HS-27A (cell line): ENCODE results near the gene USP12.

Experiments used
- DNase-seq: peaks from one replicate; pipeline ENCODE4 v3.0.0-alpha.2; 2012; ENCODE audit warnings: low read depth, missing footprints

USP12 gene

GRCh38 chr13:27183561-27184147 is 12.0 kb upstream of the USP12 start:
- no peak for DNase-seq

DNA sequence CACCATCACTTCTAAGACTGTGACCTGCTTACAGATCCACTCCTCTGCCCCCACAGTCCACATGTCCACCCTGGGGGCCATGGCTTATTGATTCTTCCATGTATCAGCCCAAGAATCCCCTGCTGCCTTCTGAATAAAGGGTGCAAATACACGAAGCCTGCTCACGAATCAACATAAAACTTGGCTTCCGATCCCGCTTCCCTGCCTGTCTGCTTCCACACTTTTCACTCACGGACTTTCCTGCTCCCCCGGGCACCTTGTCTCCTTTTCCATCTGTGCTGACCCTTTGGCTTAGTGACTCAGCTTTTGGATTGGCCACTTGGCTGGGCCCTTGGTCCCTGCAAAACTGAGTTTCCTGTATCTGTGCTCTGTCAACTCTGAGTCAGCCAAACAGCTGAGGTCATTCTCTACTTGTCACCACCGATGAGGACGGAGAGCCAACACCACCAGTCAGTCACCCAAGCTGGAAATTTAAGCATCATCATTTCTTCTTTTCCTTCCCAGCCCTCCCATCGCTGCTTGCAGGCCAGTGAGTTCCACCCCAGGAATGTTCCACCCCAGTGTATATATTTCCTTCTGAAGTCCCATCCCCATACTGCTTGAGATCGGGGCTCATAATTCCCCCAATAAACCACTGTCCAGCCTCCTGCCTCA is 11.4 kb upstream of the USP12 start:
- DNase-seq = peak; percentile 63

- DNase-seq = no peak
Observed at GRCh38 chr13:27182054-27182453, 10.4 kb upstream of the USP12 start.

DNA sequence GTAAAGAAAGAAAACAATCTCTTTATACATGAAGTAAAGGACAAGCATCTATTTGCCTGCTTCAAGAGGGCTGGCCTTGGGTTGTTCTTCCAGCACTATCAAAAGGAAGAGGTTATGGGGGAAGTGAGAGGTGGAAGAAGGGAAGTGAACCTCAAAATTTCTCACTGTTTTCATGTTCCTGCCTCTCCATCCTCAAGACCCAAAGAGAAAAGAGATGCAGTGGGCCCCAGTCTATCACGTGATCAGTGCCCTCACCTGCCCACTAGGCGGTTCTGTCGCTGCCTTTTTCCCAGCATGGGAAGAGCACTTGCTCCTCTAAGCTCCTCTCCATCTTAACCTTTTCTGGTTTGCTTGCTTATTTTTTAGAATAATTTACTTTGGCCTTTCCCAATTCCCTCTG is 6.2 kb upstream of the USP12 start:
- no peak for DNase-seq

DNA sequence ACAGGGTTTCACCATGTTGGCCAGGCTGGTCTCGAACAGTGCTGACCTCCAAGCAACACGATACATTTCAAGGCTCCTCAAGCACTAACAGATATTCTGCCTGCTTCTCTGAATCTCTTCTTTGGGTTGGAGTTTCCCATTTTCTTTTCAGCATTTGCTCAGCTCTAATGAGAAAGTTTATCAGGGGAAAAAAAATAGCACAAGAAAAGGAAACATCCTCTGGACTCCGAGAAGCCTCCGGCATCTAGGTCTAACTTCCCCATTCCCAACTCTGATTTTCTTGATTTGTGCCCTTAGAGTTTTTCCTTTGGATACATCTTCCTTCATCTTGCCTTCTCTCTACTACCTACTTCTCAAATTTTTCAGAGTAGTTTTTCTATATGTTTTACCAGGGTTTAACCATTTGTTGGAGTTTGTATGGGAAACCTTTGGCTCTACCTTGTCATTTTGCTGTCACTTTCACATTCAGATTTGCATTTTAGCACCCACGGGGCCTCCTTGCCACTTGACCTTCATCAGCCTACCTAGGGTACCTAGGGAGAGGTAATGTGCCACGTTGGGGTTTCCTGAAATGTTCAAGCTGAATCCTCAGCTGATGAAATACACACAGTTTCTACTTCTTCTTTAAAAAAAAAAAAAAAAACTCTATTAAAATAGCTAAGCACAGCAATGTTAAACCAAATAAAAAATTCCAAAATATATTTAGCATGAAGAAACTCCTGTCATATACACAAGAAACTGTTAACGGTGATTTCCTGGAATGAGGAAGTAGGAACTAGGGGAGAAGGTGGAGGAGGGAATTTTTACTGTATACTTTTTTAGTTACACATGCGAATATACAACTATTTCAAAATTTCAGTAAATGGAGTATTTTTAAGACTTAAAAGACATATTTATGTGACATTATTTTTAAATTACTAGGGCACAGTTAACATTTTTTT is 5.1 kb upstream of the USP12 start:
- no peak for DNase-seq

- DNase-seq = no peak
Observed at GRCh38 chr13:27174766-27175455, 3.3 kb upstream of the USP12 start.

- DNase-seq = no peak
Observed at GRCh38 chr13:27172495-27172842, 858 bp upstream of the USP12 start.

DNA sequence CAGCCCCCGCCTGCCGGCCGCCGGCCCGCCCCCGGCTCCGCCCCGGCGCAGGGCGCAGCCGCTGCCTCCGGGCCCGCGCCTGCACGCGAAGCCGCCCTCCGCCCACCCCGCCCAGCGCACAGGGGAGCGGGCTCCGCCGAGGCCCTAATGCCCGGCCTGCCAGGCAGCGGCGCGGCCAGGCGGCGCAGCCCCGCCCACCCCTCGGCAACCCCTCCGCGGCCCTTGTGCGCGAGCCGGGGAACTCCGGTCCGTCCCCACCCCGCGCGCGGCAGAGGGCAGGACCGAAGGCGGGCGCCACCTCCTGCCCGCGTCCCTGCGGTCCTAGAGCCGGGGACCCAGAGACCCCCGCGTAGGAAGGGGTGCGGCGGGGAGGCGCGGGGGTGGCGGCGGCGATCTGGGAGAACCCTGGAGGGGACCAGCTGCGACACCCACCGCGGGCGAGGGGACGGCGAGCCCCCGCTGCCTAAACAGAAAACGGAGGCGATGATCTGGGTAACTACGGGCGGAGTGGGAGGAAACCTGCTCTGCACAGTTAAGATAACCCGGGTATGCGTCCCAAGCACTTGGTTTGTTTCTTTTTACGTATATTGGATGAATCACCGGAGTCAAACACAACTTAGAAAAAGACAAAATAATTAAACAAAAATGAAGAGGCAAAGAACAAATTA is 350 bp upstream of the USP12 start:
- no peak for DNase-seq

- DNase-seq = no peak
Observed at GRCh38 chr13:27170516-27171243, 931 bp downstream of the USP12 start.

DNA sequence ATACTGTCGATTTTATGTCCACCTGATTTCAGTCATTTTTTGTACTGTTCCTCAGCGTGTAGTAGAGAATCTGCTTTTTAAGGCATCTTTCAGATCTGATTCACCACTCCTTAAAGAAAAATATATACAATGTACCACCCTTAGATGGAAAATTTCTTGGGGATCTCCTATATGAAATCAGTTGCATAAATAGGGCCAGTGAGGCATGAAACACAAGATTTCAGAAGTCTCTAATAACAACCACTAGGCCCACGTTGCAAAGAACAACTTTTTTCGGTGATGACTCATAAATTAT is 1.4 kb downstream of the USP12 start:
- DNase-seq = no peak

DNA sequence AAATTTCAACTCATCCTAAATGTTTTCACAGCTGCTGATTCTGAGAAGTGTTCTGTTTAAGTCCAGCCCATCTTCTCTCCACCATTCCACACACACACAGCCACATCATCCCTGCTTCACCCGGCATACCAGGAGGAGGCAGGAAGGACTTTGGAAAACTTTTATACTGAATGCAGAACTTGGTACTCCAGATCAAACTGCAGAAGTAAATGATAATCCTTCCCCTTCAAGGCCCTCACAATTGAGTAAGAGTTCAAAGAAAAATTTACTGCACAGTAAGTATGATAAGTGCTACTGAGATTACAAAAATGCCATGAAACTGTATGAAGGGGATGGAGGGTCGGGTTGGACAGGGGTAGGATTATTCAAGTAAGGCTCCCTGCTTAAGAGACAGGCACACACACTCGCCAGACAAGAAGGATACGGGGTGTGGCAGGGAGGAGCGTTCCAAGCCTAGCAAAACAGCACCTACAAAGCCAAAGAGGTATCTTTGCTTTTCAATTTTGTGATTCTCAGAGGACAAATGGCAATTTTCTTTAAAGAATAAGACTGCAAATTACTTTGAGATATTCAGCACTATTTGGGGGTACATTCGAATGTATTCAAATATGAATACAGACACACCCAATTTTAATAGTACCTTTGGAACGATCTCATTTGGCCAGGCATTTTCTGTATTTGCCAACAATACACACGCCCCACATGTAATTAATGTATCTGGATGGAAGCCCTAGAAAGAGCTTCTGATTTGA is 2.5 kb downstream of the USP12 start:
- DNase-seq = no peak

GRCh38 chr13:27168086-27168485 is 3.5 kb downstream of the USP12 start:
- no peak for DNase-seq

DNA sequence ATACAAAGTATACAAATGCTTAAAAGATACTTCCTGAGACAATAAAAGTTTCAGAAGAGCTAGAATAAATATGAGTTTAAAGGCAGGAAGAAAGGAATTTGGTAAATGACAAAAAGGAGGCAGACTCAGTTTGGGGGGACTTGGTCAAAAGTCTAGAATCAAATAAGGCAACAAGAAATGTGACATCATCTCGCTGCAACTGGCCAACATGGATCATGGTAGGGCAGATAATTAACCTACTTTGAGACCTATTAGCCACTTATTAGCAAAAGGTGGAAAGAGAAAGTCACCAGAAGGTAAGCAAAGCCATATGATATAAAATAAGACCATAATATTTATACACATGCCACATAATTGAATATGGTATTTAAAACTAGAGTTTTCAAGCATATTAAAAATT is 5.3 kb downstream of the USP12 start:
- DNase-seq = no peak

- DNase-seq = no peak
Observed at GRCh38 chr13:27161980-27162379, 9.6 kb downstream of the USP12 start.

DNA sequence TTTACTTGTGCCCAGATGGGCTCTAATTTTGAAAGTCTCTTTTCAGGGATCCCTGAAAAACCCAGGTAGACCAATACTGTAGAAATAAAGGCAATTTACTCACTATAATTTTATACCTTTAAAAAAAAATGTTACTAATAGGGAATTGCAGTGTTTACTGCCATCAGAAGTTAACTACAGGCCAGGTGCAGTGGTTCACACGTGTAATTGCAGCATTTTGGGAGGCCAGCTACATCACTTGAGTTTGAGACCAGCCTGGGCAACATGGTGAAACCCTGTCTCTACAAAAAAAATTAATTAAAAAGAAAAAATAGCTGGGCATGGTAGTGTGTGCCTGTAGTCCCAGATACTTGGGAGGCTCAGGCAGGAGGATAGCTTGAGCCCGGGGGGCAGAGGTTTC is 10.2 kb downstream of the USP12 start:
- no peak for DNase-seq

DNA sequence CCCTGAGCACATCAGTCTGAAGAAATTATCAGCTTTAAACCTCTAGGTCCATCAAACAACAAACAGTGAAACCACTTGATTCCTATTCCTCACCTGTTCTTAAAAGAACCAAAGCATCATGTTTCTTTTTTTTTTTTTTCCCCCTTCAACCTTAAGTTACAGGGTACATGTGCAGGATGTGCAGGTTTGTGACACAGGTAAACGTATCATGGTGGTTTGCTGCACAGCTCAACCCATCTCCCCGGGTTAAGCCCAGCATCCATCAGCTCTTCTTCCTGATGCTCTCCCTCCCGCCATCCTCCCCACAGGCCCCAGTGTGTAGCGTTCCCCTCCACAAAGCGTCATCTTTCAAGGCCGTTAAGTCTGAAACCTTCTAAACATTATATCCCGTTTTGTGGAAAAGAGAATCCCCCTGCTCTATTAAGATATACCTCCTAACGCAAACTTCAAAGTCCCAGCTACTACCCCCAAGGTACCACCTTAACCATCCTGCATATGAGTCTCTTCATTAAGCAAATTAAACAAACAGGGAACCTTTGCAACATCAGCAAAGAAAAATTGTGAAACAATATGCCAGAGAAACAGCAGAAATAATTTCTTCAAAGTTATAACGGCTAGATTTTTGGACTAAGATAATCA is 10.8 kb downstream of the USP12 start:
- DNase-seq = no peak

- no peak for DNase-seq
Observed at GRCh38 chr13:27159806-27160563, 11.6 kb downstream of the USP12 start.

DNA sequence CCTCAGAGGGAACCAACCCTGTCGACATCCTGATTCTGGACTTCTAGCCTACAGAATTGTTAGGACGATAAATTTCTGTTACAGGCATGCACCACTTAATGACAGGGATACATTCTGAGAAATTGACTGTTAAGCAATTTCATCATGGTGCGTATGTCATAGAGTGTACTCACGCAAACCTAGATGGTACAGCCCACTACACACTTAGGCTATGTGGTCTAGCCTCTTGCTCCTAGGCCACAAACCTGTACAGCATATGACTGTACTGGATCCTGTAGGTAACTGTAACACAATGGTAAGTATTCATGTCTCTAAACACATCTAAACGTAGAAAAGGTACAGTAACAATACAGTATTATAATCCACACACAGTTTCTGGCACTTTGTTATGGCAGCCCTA is 13.3 kb downstream of the USP12 start:
- no peak for DNase-seq

DNA sequence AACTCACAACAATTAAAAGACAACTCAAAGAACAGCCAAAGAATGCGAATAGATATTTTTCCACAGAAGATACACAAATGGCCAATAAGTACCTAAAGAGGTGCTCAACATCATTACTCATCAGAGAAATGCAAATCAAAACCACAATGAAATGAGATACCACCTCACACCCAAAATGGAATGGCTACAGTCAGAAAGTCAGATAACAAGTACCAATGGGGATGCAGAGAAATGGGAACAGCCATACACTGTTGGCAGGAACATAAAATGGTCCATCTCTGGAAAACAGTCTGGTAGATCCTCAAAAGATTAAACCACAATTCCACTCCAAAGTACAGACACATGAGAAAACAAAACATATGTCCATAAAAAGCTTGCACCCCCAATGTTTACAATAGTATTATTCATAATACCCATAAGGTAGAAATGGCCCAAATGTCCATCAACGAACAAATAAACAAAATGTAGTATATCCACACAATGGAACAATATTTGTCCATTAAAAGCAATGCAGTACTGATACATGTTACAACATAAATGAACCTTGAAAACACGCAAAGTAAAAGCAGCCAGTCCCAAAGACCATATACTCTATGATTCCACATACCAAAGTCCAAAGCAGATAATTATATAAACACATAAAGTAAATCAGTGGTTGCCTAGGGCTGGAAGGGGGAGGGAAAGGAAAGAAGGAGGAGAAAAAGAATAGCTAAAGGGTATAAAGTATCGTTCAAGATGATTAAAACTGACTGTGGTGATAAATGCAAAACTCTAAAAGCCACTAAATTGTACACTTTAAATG is 19.6 kb downstream of the USP12 start:
- no peak for DNase-seq
